Measurements from ENCODE around the gene LGALS3.

LGALS3 gene

DNA sequence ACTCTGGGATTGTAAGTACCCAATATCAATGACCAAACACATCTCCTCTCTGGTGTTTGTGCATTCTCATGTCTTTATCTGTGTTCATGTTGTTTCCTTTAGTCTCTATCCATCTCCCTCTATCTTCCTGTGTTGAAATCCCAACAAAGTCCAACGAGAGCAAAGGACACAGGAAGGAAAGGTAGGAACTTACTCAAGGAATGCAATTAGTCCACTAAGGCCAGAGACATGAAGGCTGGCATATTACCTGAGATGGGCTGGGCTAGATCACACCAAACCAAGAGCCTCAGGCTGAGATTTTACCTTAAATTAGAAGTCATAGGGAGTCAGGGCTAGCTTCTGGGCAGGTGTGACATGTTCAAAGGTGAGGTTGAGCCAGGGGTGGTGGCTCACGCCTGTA is 14.3 kb upstream of the LGALS3 start:
- H3K27ac ChIP-seq: no peak overlapping the region
- TF ChIP-seq, protein P1, sequence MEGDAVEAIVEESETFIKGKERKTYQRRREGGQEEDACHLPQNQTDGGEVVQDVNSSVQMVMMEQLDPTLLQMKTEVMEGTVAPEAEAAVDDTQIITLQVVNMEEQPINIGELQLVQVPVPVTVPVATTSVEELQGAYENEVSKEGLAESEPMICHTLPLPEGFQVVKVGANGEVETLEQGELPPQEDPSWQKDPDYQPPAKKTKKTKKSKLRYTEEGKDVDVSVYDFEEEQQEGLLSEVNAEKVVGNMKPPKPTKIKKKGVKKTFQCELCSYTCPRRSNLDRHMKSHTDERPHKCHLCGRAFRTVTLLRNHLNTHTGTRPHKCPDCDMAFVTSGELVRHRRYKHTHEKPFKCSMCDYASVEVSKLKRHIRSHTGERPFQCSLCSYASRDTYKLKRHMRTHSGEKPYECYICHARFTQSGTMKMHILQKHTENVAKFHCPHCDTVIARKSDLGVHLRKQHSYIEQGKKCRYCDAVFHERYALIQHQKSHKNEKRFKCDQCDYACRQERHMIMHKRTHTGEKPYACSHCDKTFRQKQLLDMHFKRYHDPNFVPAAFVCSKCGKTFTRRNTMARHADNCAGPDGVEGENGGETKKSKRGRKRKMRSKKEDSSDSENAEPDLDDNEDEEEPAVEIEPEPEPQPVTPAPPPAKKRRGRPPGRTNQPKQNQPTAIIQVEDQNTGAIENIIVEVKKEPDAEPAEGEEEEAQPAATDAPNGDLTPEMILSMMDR (IDR thresholded peaks at IDR 0.05): no peak
- TF ChIP-seq ZFX (IDR thresholded peaks at IDR 0.05; ENCODE audit: borderline replicate concordance): no peak

DNA sequence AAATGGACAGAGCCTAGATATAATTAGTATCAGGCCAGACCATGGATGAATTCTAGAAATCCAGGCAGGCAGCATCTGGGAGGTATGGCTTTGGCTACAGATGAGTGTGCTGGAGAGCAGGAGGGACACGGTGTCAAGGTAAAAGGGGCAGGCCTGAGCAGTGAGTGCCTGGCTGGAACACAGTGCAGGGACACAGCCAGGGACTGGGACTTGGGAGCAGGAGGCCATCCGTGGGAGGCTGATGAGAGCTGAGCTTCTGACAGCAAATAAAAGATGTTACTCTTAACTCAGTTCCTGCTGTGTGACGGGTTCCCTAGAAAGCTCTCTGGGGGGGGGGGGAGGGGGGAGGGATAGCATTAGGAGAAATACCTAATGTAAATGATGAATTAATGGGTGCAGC is 13.6 kb upstream of the LGALS3 start:
- H3K27ac ChIP-seq: no peak overlapping the region
- TF ChIP-seq, protein P1 (IDR thresholded peaks at IDR 0.05): no peak
- TF ChIP-seq ZFX (IDR thresholded peaks at IDR 0.05; ENCODE audit: borderline replicate concordance): no peak

DNA sequence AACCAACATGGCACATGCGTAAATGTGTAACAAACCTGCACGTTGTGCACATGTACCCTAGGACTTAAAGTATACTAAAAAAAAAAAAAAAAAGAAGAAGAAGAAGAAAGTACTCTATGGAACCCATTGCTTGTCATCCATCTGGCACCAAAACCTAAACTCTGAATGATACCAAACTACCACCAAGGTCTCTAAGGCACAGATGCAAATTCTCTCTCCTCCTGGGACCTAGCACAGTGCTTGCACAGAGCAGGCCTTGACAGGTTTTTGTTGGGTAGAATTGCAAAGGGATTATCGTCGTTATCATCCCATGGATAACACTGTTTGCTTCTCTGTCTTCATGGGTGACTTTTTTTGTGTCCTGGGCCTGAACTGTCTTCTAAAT is 13.2 kb upstream of the LGALS3 start:
- H3K27ac ChIP-seq: no peak overlapping the region
- no peak for TF ChIP-seq ZFX (IDR thresholded peaks at IDR 0.05; ENCODE audit: borderline replicate concordance)
- TF ChIP-seq, protein P1 (IDR thresholded peaks at IDR 0.05): no peak

DNA sequence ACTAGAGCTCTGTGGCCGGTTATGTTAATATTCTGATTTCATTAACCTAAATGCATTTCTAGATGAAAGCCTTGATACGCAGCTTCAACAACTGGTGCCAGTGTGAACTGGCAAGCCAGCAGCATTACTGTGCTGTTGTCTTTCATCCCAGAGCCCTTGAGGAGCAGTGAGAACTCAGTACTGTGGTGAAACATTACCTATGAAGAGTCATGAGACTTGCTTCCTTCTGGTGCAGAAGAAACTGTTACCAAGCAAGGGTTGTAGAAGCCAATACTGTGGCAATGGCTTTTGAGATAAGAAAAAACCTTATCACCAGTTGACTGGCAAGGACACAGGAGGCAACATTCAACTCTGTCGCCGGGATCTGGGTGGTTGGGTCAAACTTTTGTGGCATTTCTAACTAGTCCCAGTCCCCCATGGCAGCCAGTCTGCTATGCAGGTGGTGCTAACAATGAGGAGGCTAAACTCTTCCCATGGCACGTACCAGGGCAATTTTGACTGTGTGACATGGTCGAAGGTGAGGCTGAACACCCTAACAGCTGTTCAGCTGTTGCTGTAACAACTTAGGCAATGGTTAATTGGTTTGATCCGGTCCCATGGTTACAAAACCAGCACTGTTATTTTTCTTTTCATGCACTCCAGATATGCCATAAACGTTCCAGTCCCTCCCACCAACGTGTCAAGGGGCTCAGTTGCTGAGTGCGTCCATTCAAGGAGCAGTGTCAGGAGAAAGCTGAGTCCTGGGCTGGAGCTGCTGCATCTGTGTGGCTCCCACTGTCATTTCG is 12.6 kb upstream of the LGALS3 start:
- no peak overlapping the region for H3K27ac ChIP-seq
- TF ChIP-seq ZFX (IDR thresholded peaks at IDR 0.05; ENCODE audit: borderline replicate concordance): no peak

DNA sequence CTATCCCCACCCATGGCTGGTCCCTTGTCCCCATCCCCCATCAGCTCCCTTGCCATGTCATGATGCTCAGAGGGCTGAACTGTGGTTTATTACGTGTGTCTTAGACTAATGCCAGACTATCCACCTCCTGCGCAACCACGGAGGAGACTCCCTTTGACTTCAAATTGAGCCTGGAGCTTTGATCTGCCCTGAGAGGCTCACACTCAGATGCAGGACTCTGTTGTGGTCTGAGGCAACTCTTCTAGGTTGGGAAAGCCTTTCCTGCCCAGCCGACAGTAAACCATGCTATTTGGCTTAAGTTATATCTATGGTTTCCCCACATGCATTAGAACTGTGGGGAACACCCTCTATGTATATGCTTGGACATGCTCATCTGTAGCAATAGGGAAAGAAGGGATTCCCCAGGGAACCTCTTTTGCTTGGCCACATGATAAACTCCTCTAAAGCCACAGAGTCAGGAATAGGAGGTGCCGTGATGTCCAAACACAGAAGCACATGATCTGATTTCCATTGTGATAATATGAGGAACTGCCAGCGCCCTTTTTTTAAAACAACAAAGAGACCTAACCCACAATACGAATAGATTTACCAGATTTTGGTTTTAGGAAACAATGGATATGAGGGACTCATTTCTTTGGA is 11.1 kb upstream of the LGALS3 start:
- TF ChIP-seq, protein P1 (IDR thresholded peaks at IDR 0.05): no peak
- TF ChIP-seq ZFX (IDR thresholded peaks at IDR 0.05; ENCODE audit: borderline replicate concordance): no peak

DNA sequence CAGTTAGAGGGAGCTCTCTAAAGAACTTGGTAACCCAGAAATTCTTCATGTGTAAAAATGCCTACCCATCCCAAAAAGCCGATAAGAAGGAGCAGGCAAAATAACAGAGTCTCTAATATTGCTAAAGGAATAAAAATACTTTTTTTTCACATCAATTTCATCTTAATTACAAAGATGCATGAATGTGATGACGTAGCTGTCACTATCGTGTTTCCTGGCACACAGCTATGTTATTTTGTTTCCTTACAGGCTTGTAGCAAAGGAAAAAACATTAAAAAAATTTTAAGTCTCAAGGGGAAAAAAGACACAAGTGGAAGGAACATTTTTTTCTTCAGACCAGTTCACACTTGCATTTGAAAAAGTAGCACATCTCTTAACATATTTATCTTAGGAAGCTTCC is 10.3 kb upstream of the LGALS3 start:
- TF ChIP-seq, protein P1 (IDR thresholded peaks at IDR 0.05): no peak
- no peak for TF ChIP-seq ZFX (IDR thresholded peaks at IDR 0.05; ENCODE audit: borderline replicate concordance)
- no peak overlapping the region for H3K27ac ChIP-seq

More for the DNA sequence above, 11.1 kb upstream of the LGALS3 start:
- H3K27ac ChIP-seq: no peak overlapping the region

DNA sequence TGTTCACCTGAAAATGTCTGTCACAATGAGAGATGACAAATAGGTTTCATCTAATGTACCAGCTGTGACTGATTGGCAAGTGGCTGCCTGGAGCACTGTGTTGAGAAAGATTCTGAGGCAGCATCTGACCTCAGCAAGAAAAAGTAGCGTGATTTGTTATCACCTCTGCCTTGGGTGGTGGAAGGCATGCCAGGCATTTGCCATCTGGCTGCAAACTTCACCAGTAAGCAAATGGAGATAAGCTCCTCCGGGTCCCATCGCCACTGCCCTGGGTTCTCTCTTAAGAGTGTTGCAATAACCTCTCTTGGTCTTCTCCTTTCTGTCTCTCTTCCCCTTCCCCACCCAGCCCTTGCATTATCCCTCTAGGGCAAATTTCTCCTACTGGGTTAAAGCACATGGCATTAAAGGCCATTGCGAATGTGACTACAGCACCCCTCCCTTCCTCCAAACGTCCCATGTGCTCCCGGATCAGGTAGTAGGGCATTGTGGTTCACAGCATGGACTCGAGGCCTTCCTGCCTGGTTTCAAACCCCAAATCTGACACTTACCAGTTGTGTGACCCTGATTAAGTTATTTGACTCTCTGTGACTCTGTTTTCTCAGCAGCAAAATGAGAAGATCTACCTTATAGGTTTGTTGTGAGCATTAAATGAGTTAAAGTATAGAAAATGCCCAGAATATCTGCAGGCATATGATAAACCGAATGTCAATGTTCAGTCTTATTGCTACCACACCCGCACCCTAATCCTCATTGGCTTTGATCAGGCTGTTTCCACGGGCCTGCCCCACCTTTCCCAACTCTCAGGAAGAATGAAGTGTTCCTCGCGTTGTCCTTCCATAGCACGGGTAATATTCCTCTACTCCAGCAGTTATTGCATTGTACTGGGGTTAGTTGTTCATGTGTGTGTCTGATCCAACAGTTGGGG is 8.2 kb upstream of the LGALS3 start:
- no peak overlapping the region for H3K27ac ChIP-seq
- TF ChIP-seq, protein P1 (IDR thresholded peaks at IDR 0.05): no peak
- no peak for TF ChIP-seq ZFX (IDR thresholded peaks at IDR 0.05; ENCODE audit: borderline replicate concordance)
